OCI-LY1 (cell line): ENCODE results near the gene VLDLR.

Source experiments
- EZH2 ChIP-seq: fragments of 200-600 bp; sonication (generic), shearing (Covaris generic); IDR thresholded peaks from 2 replicates; pipeline ENCODE4 v1.8.0; 2017; ENCODE audit warnings: borderline replicate concordance, mixed run types, mild to moderate bottlenecking, antibody characterized with exemption, low read length, moderate library complexity, mixed read lengths
- TF ChIP-seq, protein P1 (sequence below): fragments of 200-600 bp; sonication (generic), shearing (Covaris generic); IDR thresholded peaks from 2 replicates; pipeline ENCODE4 v1.5.1; 2017; ENCODE audit warnings: mild to moderate bottlenecking, antibody characterized with exemption, low read length, moderate library complexity, mixed read lengths

DNA sequence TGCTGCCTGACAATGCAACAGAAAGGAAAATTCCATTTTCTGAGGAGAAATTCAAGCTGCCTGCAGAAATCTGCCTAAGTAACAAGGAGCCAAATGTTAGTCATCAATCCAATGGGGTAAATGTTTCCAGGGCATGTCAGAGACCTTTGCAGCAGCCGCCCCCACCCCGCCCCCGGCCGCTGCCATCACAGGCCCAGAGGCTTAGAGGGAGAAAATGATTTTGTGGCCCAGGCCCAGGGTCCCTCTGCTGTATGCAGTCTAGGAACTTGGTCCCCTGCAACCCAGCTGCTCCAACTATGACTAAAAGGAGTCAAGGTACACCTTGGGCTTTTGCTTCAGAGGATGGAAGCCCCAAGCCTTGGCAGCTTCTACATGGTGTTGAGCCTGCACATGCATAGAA lies 45.0 kb downstream of the VLDLR start:
- TF ChIP-seq, protein P1, sequence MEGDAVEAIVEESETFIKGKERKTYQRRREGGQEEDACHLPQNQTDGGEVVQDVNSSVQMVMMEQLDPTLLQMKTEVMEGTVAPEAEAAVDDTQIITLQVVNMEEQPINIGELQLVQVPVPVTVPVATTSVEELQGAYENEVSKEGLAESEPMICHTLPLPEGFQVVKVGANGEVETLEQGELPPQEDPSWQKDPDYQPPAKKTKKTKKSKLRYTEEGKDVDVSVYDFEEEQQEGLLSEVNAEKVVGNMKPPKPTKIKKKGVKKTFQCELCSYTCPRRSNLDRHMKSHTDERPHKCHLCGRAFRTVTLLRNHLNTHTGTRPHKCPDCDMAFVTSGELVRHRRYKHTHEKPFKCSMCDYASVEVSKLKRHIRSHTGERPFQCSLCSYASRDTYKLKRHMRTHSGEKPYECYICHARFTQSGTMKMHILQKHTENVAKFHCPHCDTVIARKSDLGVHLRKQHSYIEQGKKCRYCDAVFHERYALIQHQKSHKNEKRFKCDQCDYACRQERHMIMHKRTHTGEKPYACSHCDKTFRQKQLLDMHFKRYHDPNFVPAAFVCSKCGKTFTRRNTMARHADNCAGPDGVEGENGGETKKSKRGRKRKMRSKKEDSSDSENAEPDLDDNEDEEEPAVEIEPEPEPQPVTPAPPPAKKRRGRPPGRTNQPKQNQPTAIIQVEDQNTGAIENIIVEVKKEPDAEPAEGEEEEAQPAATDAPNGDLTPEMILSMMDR = no peak
- no peak for TF ChIP-seq EZH2
